NCI-H1436 treated with DMSO at 0.1 percent for 48 hours (cell line): ENCODE measurements around the gene ZBTB49.

Experiments used
- DNase-seq: peaks from one replicate; lab custom pipeline; 2025; lab: John Stamatoyannopoulos, UW

Gene ZBTB49

GRCh38 chr4:4358093-4358854 lies 68.2 kb downstream of the ZBTB49 start:
- no peak for DNase-seq

GRCh38 chr4:4361883-4362282 lies 71.8 kb downstream of the ZBTB49 start:
- DNase-seq, result no peak

GRCh38 chr4:4362991-4363697 lies 73.1 kb downstream of the ZBTB49 start:
- no peak for DNase-seq

GRCh38 chr4:4364061-4364460 lies 74.0 kb downstream of the ZBTB49 start:
- no peak for DNase-seq

- no peak for DNase-seq
These were observed 74.6 kb downstream of the ZBTB49 start for GRCh38 chr4:4364486-4365208.

GRCh38 chr4:4368809-4369580 lies 78.9 kb downstream of the ZBTB49 start:
- no peak for DNase-seq
